ENCODE measurements around the gene CANX. TPM values are rescaled to one million over a fixed set of nuclear protein-coding genes. Genes with fewer than 3 reads are reported as not detected.
"Not testable (repeated sequence)": the region's sequence is repeated elsewhere in the genome, so short reads cannot be mapped to it uniquely, and the experiment has no call there.

Gene CANX
- total and polyA plus RNA-seq, 9 of the 15 experiments (the other 6 are each of a cell fraction or from before 2014, with no cell fraction given) = 155 to 893 (median 589) TPM

GRCh38 chr5:179738742-179739141, 40.0 kb downstream of the CANX start:
- TF ChIP-seq FUS (optimal IDR thresholded peaks at IDR 0.05; ENCODE audit: low read depth, low read length) = no peak
- no peak for TF ChIP-seq BRF2 (IDR thresholded peaks at IDR 0.05; ENCODE audit: borderline replicate concordance, insufficient read depth, insufficient read length)
- no peak for TF ChIP-seq EWSR1 (IDR thresholded peaks at IDR 0.05; ENCODE audit: borderline replicate concordance, low read depth, partially characterized antibody)
- no peak for TF ChIP-seq HDAC2 (IDR thresholded peaks at IDR 0.05)
- no peak for TF ChIP-seq TRIM24 (IDR thresholded peaks at IDR 0.05)
- TF ChIP-seq ZNF431 (CRISPR knock-in tag; IDR thresholded peaks at IDR 0.05) = no peak
- no peak for TF ChIP-seq ARID3A (IDR thresholded peaks at IDR 0.05; ENCODE audit: borderline replicate concordance, low read depth, low read length)
- no peak for TF ChIP-seq ZNF224 (CRISPR knock-in tag; IDR thresholded peaks at IDR 0.05)
- no peak for TF ChIP-seq TCF3 (CRISPR knock-in tag; IDR thresholded peaks at IDR 0.05)
- TF ChIP-seq ZNF175 (CRISPR knock-in tag; IDR thresholded peaks at IDR 0.05; ENCODE audit: low read depth) = no peak
- TF ChIP-seq MNT (conservative IDR thresholded peaks at IDR 0.05) = no peak
- in situ Hi-C loops (cut with MboI) (no loop called here), intact Hi-C loops (cut with micrococcal nuclease) (no loop called here)
- BruUV-seq (replicated peaks) = no TSS peak
- FAIRE-seq (no peak), DNase-seq (ENCODE audit: extremely low read depth in 1 of 4, low spot score in 3 of 4) (no peak), ATAC-seq (no peak)
- ChIA-PET POLR2A (interaction anchor here (0.7 to 4.5 kb wide), 2 partner anchors 9 to 12 kb away, joined by 3 to 14 read pairs; no protein-coding TSS in a partner anchor), CTCF (ENCODE audit: low intra/inter-chr PET ratio) (interaction anchor here (0.7 kb wide), 1 partner anchor 15 kb away, joined by 3 read pairs; no protein-coding TSS in a partner anchor)
- peaks cover 2 to 5% of the 10 kb centered on the region in 2 experiments; a peak in 3 of 5 replicates for H3K4me1 ChIP-seq (replicated peaks in 1 of 2; ENCODE audit: control insufficient read depth in 2 of 2, insufficient read depth in 2 of 2, low read length in 2 of 2)
- 96% methylated on average over 4 of the region's 4 CpGs for WGBS (ENCODE audit: insufficient coverage, low coverage, missing lambda C conversion rate)
- H4K20me1 ChIP-seq (replicated peaks; ENCODE audit: control insufficient read depth, insufficient read depth, low read length) = no peaks in the 10 kb centered on the region
- no peak overlapping the region; a peak in 1 of 4 replicates for H3K9ac ChIP-seq (ENCODE audit: insufficient read depth in 1 of 2, low read depth in 2 of 2, low read length in 2 of 2)
- no peak overlapping the region for H3K4me3 ChIP-seq
- peaks cover 91% of the 10 kb centered on the region for H3K79me2 ChIP-seq (ENCODE audit: control insufficient read depth, insufficient read depth, low read length)
- no peak overlapping the region for H3K4me2 ChIP-seq (ENCODE audit: insufficient read depth, low read length)
- peaks cover 49% of the 10 kb centered on the region for H3K36me3 ChIP-seq (ENCODE audit: control insufficient read depth, insufficient read depth, low read length)
- no peak overlapping the region for H2AFZ ChIP-seq (ENCODE audit: low read depth, low read length)
- no peaks in the 10 kb centered on the region for H3K9me3 ChIP-seq (replicated peaks; ENCODE audit: control insufficient read depth, insufficient read depth, low read depth, low read length)
- no peak overlapping the region for H3K27ac ChIP-seq (ENCODE audit: extremely low read depth, low read depth, low read length)
- no peaks in the 10 kb centered on the region for H3K27me3 ChIP-seq (ENCODE audit: control insufficient read depth in 2 of 2, insufficient read depth in 2 of 2, low read length in 2 of 2)
- no peaks in the 10 kb centered on the region for H3K9me1 ChIP-seq (ENCODE audit: control insufficient read depth, insufficient read depth, low read length)

DNA sequence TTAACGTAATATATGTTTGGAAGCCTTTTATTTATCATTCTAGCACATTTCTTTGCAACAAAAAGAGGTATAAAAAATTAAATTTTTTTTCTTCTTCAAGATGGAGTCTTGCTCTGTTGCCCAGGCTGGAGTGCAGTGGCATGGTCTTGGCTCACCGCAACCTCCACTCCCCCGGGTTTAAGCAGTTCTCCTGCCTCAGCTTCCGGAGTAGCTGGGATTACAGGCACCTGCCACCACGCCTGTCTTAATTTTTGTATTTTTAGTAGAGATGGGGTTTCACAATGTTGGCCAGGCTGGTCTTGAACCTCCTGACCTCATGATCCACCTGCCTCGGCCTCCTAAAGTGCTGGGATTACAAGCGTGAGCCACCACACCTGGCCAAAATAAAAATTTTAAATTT, 45.3 kb downstream of the CANX start:
- BruUV-seq (replicated peaks); H4K20me1 ChIP-seq (replicated peaks; ENCODE audit: control insufficient read depth, insufficient read depth, low read length); H3K4me3 ChIP-seq; FAIRE-seq; H3K9me3 ChIP-seq (replicated peaks; ENCODE audit: control insufficient read depth, insufficient read depth, low read depth, low read length); DNase-seq (ENCODE audit: extremely low read depth in 1 of 4, low spot score in 3 of 4); ATAC-seq; in situ Hi-C loops (cut with MboI); H3K9me1 ChIP-seq (ENCODE audit: control insufficient read depth, insufficient read depth, low read length); H3K9ac ChIP-seq (ENCODE audit: insufficient read depth in 1 of 2, low read depth in 2 of 2, low read length in 2 of 2); H3K27ac ChIP-seq (ENCODE audit: extremely low read depth, low read depth, low read length); H3K4me1 ChIP-seq (replicated peaks in 1 of 2; ENCODE audit: control insufficient read depth in 2 of 2, insufficient read depth in 2 of 2, low read length in 2 of 2); H2AFZ ChIP-seq (ENCODE audit: low read depth, low read length); intact Hi-C loops (cut with micrococcal nuclease); H3K4me2 ChIP-seq (ENCODE audit: insufficient read depth, low read length); CTCF ChIA-PET (ENCODE audit: low intra/inter-chr PET ratio); H3K27me3 ChIP-seq (ENCODE audit: control insufficient read depth in 2 of 2, insufficient read depth in 2 of 2, low read length in 2 of 2); POLR2A ChIA-PET: not testable (repeated sequence)
- Histone ChIP-seq H3K36me3 (ENCODE audit: control insufficient read depth, insufficient read depth, low read length) (peaks cover 20% of the 10 kb centered on the region), H3K79me2 (ENCODE audit: control insufficient read depth, insufficient read depth, low read length) (peaks cover 77% of the 10 kb centered on the region)
- 91% methylated on average over 7 of the region's 7 CpGs for WGBS (ENCODE audit: insufficient coverage, low coverage, missing lambda C conversion rate)
